Parathyroid adenoma (tissue), 2 donors: Measurements from ENCODE around the gene PDE6B.
"Not testable (repeated sequence)": the region's sequence is repeated elsewhere in the genome, so short reads cannot be mapped to it uniquely, and the experiment has no call there.

ENCODE experiments used
- H2AFZ ChIP-seq: fragments of 300-600 bp; sonication (generic); one replicate; pipeline ENCODE4 v1.7.0; 2017; ENCODE audit warnings: antibody characterized with exemption, mild to moderate bottlenecking
- H3K27ac ChIP-seq: fragments of 300-600 bp; sonication (generic); one replicate; pipeline ENCODE4 v1.7.0; 2017
- H3K27me3 ChIP-seq: fragments of 300-600 bp; sonication (generic); one replicate; pipeline ENCODE4 v1.7.0; 2017; ENCODE audit warnings: low read length; ENCODE audit not compliant: control insufficient read depth, insufficient read depth
- H3K36me3 ChIP-seq: fragments of 300-600 bp; sonication (generic); one replicate; pipeline ENCODE4 v1.7.0; 2017; ENCODE audit warnings: low read length; ENCODE audit not compliant: control insufficient read depth, insufficient read depth
- H3K4me1 ChIP-seq: fragments of 300-600 bp; sonication (generic); one replicate; pipeline ENCODE4 v1.7.0; 2017; ENCODE audit warnings: control low read depth
- H3K4me2 ChIP-seq: fragments of 300-600 bp; sonication (generic); one replicate; pipeline ENCODE4 v1.7.0; 2017; ENCODE audit warnings: low read length
- H3K4me3 ChIP-seq: fragments of 300-600 bp; sonication (generic); one replicate; pipeline ENCODE4 v1.7.0; 2017; ENCODE audit warnings: low read depth, low read length
- H3K79me2 ChIP-seq: fragments of 300-600 bp; sonication (generic); one replicate; pipeline ENCODE4 v1.7.0; 2017; ENCODE audit warnings: control low read depth
- H3K9ac ChIP-seq: fragments of 300-600 bp; sonication (generic); one replicate; pipeline ENCODE4 v1.7.0; 2017; ENCODE audit warnings: mild to moderate bottlenecking
- H3K9me3 ChIP-seq: fragments of 300-600 bp; sonication (generic); one replicate; pipeline ENCODE4 v1.7.0; 2017; ENCODE audit warnings: low read length; ENCODE audit not compliant: control insufficient read depth
- TF ChIP-seq, protein P1 (sequence below): fragments of 300-600 bp; sonication (generic); IDR thresholded peaks from one replicate; pipeline ENCODE4 v1.7.0; 2017; ENCODE audit warnings: antibody characterized with exemption, mild to moderate bottlenecking
- donor health status: primary hyperparathyroidism.

Gene PDE6B

GRCh38 chr4:635851-636627, 10.7 kb downstream of the PDE6B start:
- TF ChIP-seq, protein P1, sequence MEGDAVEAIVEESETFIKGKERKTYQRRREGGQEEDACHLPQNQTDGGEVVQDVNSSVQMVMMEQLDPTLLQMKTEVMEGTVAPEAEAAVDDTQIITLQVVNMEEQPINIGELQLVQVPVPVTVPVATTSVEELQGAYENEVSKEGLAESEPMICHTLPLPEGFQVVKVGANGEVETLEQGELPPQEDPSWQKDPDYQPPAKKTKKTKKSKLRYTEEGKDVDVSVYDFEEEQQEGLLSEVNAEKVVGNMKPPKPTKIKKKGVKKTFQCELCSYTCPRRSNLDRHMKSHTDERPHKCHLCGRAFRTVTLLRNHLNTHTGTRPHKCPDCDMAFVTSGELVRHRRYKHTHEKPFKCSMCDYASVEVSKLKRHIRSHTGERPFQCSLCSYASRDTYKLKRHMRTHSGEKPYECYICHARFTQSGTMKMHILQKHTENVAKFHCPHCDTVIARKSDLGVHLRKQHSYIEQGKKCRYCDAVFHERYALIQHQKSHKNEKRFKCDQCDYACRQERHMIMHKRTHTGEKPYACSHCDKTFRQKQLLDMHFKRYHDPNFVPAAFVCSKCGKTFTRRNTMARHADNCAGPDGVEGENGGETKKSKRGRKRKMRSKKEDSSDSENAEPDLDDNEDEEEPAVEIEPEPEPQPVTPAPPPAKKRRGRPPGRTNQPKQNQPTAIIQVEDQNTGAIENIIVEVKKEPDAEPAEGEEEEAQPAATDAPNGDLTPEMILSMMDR = no peak
- Histone ChIP-seq H3K4me2 (no peak overlapping the region), H3K79me2 (no peaks in the 10 kb centered on the region), H3K4me1 (no peaks in the 10 kb centered on the region), H3K27ac (no peak overlapping the region), H2AFZ (no peak overlapping the region), H3K9ac (no peak overlapping the region), H3K9me3 (no peaks in the 10 kb centered on the region), H3K36me3 (no peaks in the 10 kb centered on the region), H3K4me3 (no peak overlapping the region), H3K27me3 (no peaks in the 10 kb centered on the region)

DNA sequence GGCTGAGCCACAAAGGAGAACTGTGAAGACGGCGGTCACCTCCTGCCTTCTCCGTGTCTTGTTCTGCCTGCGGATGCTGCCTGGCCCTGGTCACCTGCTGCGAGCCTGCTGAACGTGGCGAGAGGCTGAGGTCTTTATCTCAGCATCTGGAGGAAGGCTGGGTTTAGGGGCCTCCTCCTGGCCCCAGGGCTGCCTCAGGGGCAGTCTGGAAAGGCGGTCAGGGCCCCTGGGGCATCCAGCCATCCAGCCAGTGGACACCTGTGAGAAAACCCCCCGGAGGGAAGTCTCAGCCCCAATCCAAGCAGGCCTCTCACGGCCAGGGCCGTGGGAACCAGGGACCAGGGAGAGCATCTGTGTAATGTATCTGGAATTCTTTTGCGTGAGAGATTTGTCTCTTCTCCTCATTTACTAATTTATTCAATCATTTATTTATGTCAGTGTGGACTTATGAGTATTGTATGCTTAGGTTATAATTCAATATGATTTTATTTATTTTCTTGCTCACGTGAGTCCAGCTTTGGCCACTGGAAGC, 11.3 kb downstream of the PDE6B start:
- Histone ChIP-seq H3K4me3 (no peak overlapping the region), H3K27ac (no peak overlapping the region), H3K79me2 (no peaks in the 10 kb centered on the region), H3K27me3 (no peaks in the 10 kb centered on the region), H3K4me2 (no peak overlapping the region), H2AFZ (no peak overlapping the region), H3K4me1 (no peaks in the 10 kb centered on the region), H3K9me3 (no peaks in the 10 kb centered on the region), H3K36me3 (no peaks in the 10 kb centered on the region), H3K9ac (no peak overlapping the region)
- TF ChIP-seq, protein P1 = no peak

DNA sequence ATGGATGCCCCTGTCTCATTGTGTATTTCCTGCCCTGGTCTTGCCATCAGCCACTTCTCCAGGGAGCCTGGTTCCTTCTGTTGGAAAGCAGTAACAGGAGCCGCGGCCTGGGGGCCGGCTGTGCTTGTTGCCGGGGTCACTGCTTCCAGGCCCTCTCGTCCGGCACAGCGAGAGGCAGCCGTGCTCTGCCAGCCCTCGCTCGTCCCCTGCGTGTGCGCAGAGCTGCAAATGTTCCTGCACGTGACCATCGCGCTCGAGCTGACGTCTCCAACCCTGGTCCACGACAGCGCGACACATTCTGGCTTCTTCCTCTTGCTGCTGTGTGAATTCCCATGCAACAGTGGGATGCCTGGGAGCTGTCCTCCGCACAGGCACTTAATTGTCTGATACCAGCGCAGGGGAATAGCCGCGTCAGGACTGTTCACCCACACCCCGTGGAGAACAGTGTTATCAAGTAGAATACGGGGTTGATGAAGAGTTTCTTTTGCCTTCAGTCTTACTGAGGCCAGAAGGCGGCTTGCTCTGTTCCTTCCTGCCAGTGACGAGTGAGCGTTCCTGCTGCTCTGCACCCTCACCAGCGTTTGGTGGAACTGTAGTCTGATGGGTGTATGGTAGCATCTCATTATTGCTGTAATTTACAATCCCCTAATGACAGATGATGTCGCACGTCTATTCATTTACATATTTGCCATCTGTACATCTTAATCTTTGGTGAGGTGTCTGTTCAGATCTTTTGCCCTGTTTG, 12.3 kb downstream of the PDE6B start:
- Histone ChIP-seq H2AFZ (no peak overlapping the region), H3K27ac (no peak overlapping the region), H3K4me3 (no peak overlapping the region), H3K9ac (no peak overlapping the region), H3K27me3 (no peaks in the 10 kb centered on the region), H3K36me3 (no peaks in the 10 kb centered on the region), H3K4me1 (no peaks in the 10 kb centered on the region), H3K9me3 (no peaks in the 10 kb centered on the region), H3K4me2 (no peak overlapping the region), H3K79me2 (no peaks in the 10 kb centered on the region)
- TF ChIP-seq, protein P1 = no peak

GRCh38 chr4:642366-642765, 17.0 kb downstream of the PDE6B start:
- not testable (repeated sequence) for H3K4me1 ChIP-seq, H3K4me2 ChIP-seq, H3K9me3 ChIP-seq, H3K27me3 ChIP-seq, H3K79me2 ChIP-seq, H3K36me3 ChIP-seq, H3K4me3 ChIP-seq, H3K27ac ChIP-seq, H2AFZ ChIP-seq, H3K9ac ChIP-seq

DNA sequence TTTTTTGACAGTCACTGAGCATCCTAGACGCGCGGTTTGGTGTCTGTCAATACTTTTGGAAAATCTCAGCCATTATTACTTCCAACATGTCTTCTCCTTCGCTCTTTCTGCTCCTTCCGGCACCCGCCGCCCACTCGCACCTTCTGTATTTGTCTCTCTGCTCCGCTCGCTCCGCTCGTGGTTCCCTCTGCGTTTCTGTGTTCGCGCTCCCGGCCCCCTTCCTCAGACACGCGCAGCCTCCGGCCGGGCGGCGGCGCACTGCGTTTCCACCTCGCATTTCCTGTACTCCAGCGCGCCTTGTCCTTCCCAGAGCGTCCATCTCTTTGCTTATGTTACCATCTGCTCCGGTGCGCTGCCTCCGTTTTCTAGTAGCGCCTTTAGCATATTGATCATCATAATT, 21.1 kb downstream of the PDE6B start:
- no peaks in the 10 kb centered on the region for H3K79me2 ChIP-seq
- no peak overlapping the region for H2AFZ ChIP-seq
- no peak overlapping the region for H3K4me2 ChIP-seq
- TF ChIP-seq, protein P1 = no peak
- H3K27me3 ChIP-seq = no peaks in the 10 kb centered on the region
- H3K36me3 ChIP-seq = no peaks in the 10 kb centered on the region
- no peaks in the 10 kb centered on the region for H3K4me1 ChIP-seq
- no peak overlapping the region for H3K9ac ChIP-seq
- no peaks in the 10 kb centered on the region for H3K9me3 ChIP-seq
- H3K27ac ChIP-seq = no peak overlapping the region
- no peak overlapping the region for H3K4me3 ChIP-seq
